ENCODE measurements around the gene MMRN2.
"Not testable (repeated sequence)": the region's sequence is repeated elsewhere in the genome, so short reads cannot be mapped to it uniquely, and the experiment has no call there.

MMRN2 gene

GRCh38 chr10:86958901-86959736, 1.7 kb upstream of the MMRN2 start:
- peak in 4 of 10 donors; percentile 6 to 76 (median 64) for DNase-seq
- intact Hi-C loops (cut with DNase I) = no loop called here

- DNase-seq = peak in 5 of 10 donors; percentile 34 to 91 (median 85)
- intact Hi-C loops (cut with DNase I) = no loop called here
These were observed 893 bp upstream of the MMRN2 start, which contains the start of gene SNCG for GRCh38 chr10:86958116-86958900. Gene SNCG, plus strand, starts transcription at chr10:86958599. Its CDS starts 99 bp downstream, at chr10:86958698.

GRCh38 chr10:86956848-86957448, 467 bp downstream of the MMRN2 start:
- DNase-seq = peak in 3 of 10 donors; percentile 28 to 52 (median 42)

GRCh38 chr10:86956195-86956847, 1.1 kb downstream of the MMRN2 start:
- intact Hi-C loops (cut with DNase I) = no loop called here
- peak in 2 of 10 donors; percentile 59 to 61 for DNase-seq

More at GRCh38 chr10:86956848-86957448, 467 bp downstream of the MMRN2 start:
- intact Hi-C loops (cut with DNase I) = no loop called here

GRCh38 chr10:86955501-86956194, 1.8 kb downstream of the MMRN2 start:
- DNase-seq = peak in 3 of 10 donors; percentile 50 to 79 (median 77)
- intact Hi-C loops (cut with DNase I) = no loop called here

GRCh38 chr10:86954681-86955500, 2.5 kb downstream of the MMRN2 start:
- DNase-seq = peak in 3 of 10 donors; percentile 40 to 71 (median 63)
- intact Hi-C loops (cut with DNase I) = no loop called here

GRCh38 chr10:86953747-86954680, 3.4 kb downstream of the MMRN2 start:
- intact Hi-C loops (cut with DNase I) = no loop called here
- DNase-seq = peak in 2 of 10 donors; percentile 76 to 84

- intact Hi-C loops (cut with DNase I) = not testable (repeated sequence)
- DNase-seq = peak in 1 of 10 donors; percentile 3
These were observed 4.7 kb downstream of the MMRN2 start for GRCh38 chr10:86952697-86953096.

GRCh38 chr10:86952106-86952505, 5.3 kb downstream of the MMRN2 start:
- intact Hi-C loops (cut with DNase I) = no loop called here
- peak in 2 of 10 donors; percentile 44 to 51 for DNase-seq

GRCh38 chr10:86951184-86951761, 6.1 kb downstream of the MMRN2 start:
- DNase-seq = peak in 3 of 10 donors; percentile 1 to 24 (median 11)

GRCh38 chr10:86950349-86950748, 7.1 kb downstream of the MMRN2 start:
- intact Hi-C loops (cut with DNase I) = no loop called here
- DNase-seq = peak in 1 of 10 donors; percentile 2

More at GRCh38 chr10:86951184-86951761, 6.1 kb downstream of the MMRN2 start:
- intact Hi-C loops (cut with DNase I) = no loop called here

GRCh38 chr10:86947806-86948205, 9.6 kb downstream of the MMRN2 start:
- intact Hi-C loops (cut with DNase I) = not testable (repeated sequence)
- peak in 2 of 10 donors; percentile 25 to 43 for DNase-seq

GRCh38 chr10:86946213-86947155, 10.9 kb downstream of the MMRN2 start:
- peak in 3 of 10 donors; percentile 50 to 89 (median 78) for DNase-seq
- intact Hi-C loops (cut with DNase I) = no loop called here

GRCh38 chr10:86945361-86946212, 11.8 kb downstream of the MMRN2 start:
- intact Hi-C loops (cut with DNase I) = no loop called here

GRCh38 chr10:86944907-86945306, 12.5 kb downstream of the MMRN2 start:
- DNase-seq = peak in 2 of 10 donors; percentile 47 to 53
- intact Hi-C loops (cut with DNase I) = no loop called here

More at GRCh38 chr10:86945361-86946212, 11.8 kb downstream of the MMRN2 start:
- peak in 3 of 10 donors; percentile 32 to 86 (median 52) for DNase-seq
